HepG2 (cell line): Measurements from ENCODE around the gene OLFM1. TPM values are rescaled to one million over a fixed set of nuclear protein-coding genes. Genes with fewer than 3 reads are reported as not detected.

Experiments used
- ATAC-seq: fragments of 200-7000 bp; cut with Tn5 transposase; 3 replicates; pipeline ENCODE4 v1.9.1; 2020; ENCODE audit warnings: mild to moderate bottlenecking, moderate library complexity
- BruUV-seq: library from RNA; stranded (reverse); fragments of 400-500 nt; replicated peaks from 2 replicates; lab custom pipeline; 2021; lab: Mats Ljungman, UMichigan
- CTCF ChIA-PET: fragments of 300-600 bp; formaldehyde crosslinking; extraction: SDS; loops from one replicate; lab custom pipeline; 2021; ENCODE audit warnings: low total read pairs, inconsistent platforms, low intra/inter-chr PET ratio; lab: Yijun Ruan, JAX
- POLR2A ChIA-PET: fragments of 350-600 bp; sonication (Branson Sonifier 250); formaldehyde crosslinking; loops from one replicate; lab custom pipeline; 2020; ENCODE audit warnings: antibody characterized with exemption, inconsistent platforms; lab: Yijun Ruan, JAX
- DNase-seq: peaks from one replicate; pipeline ENCODE4 v3.0.0-alpha.2; 2015; ENCODE audit warnings: low spot score
- FAIRE-seq: peaks from 3 replicates; lab custom pipeline; 2011; peaks lifted over from hg19 to GRCh38; lab: Jason Lieb, UNC
- H2AFZ ChIP-seq: one replicate; pipeline ENCODE4 v1.6.1; 2011; ENCODE audit warnings: low read length, inconsistent platforms
- H3K27ac ChIP-seq: fragments of 300-600 bp; 3 replicates; pipeline ENCODE4 v1.8.0; 2011; ENCODE audit warnings: mixed run types, mild to moderate bottlenecking, mixed read lengths, low read length, inconsistent platforms; ENCODE audit not compliant: insufficient read depth; ENCODE audit errors: extremely low read length
- H3K27me3 ChIP-seq, 2 experiments: fragments of 200-600 bp in 1 of 2; 2 replicates in 1 of 2; 3 replicates in 1 of 2; pipeline versions ENCODE4 v1.6.0 to v1.8.0; 2011; ENCODE audit warnings: low read length in 2 of 2, mild to moderate bottlenecking in 2 of 2, moderate library complexity in 2 of 2, inconsistent platforms in 1 of 2; ENCODE audit not compliant: insufficient read depth in 2 of 2, control insufficient read depth in 1 of 2
- H3K36me3 ChIP-seq, 2 experiments: fragments of 200-600 bp in 1 of 2; replicated peaks in 1 of 2; 2 replicates in 1 of 2; 3 replicates in 1 of 2; pipeline versions ENCODE4 v1.5.1 to v1.8.0; 2011; ENCODE audit warnings: low read length in 2 of 2, inconsistent platforms in 1 of 2; ENCODE audit not compliant: insufficient read depth in 2 of 2, control insufficient read depth in 1 of 2
- H3K4me1 ChIP-seq: 2 replicates; pipeline ENCODE4 v1.5.1; 2012; ENCODE audit warnings: low read length, inconsistent platforms; ENCODE audit not compliant: insufficient read depth
- H3K4me2 ChIP-seq: 2 replicates; pipeline ENCODE4 v1.6.0; 2011; ENCODE audit warnings: low read depth, low read length, inconsistent platforms
- H3K4me3 ChIP-seq, 3 experiments: fragments of 200-600 bp in 1 of 3; sonication (generic), shearing (Covaris generic) in 1 of 3; replicated peaks in 1 of 3; 2 replicates each; pipeline ENCODE4 v1.5.1; 2011 to 2016; ENCODE audit warnings: low read length in 3 of 3, inconsistent platforms in 2 of 3, low read depth in 2 of 3, mild to moderate bottlenecking in 2 of 3, control low read depth in 1 of 3, mixed read lengths in 1 of 3; ENCODE audit not compliant: insufficient read depth in 1 of 3
- H3K79me2 ChIP-seq: one replicate; pipeline ENCODE4 v1.6.1; 2011; ENCODE audit warnings: low read length, inconsistent platforms; ENCODE audit not compliant: insufficient read depth
- H3K9ac ChIP-seq: 2 replicates; pipeline ENCODE4 v1.6.0; 2011; ENCODE audit warnings: mild to moderate bottlenecking, low read depth, low read length, inconsistent platforms; ENCODE audit not compliant: insufficient read depth
- H3K9me3 ChIP-seq: 2 replicates; pipeline ENCODE4 v1.5.1; 2012; ENCODE audit warnings: mild to moderate bottlenecking, low read length
- H4K20me1 ChIP-seq: 2 replicates; pipeline ENCODE4 v1.6.0; 2011; ENCODE audit warnings: inconsistent platforms, mild to moderate bottlenecking, low read length, moderate library complexity; ENCODE audit not compliant: insufficient read depth
- CBX1 ChIP-seq: IDR thresholded peaks from one replicate; pipeline ENCODE4 v1.6.1; 2016; ENCODE audit warnings: antibody characterized with exemption, low read depth
- HMG20A ChIP-seq: IDR thresholded peaks from 2 replicates; pipeline ENCODE4 v1.6.1; 2016; ENCODE audit warnings: borderline replicate concordance
- IKZF4 ChIP-seq: sonication (generic); formaldehyde crosslinking; IDR thresholded peaks from 2 replicates; pipeline ENCODE4 v1.5.1; 2020; ENCODE audit warnings: borderline replicate concordance, mild to moderate bottlenecking, low read depth, missing genetic modification reagents; ENCODE audit errors: not compliant biosample characterization
- JUNB ChIP-seq: sonication (generic); formaldehyde crosslinking; IDR thresholded peaks from 2 replicates; pipeline ENCODE4 v1.8.0; 2022; ENCODE audit warnings: missing genetic modification reagents, mild to moderate bottlenecking, borderline replicate concordance
- SOX13 ChIP-seq, 3 experiments: fragments of 450-650 bp in 1 of 3; sonication (generic) in 1 of 3; formaldehyde crosslinking in 1 of 3; IDR thresholded peaks in 2 of 3; conservative IDR thresholded peaks in 1 of 3; 2 replicates each; pipeline versions ENCODE4 v1.5.0 to v1.6.1; 2016 to 2020; ENCODE audit warnings: antibody characterized with exemption in 1 of 3, mild to moderate bottlenecking in 1 of 3, missing compliant biosample characterization in 1 of 3, missing genetic modification reagents in 1 of 3, moderate library complexity in 1 of 3
- SRY ChIP-seq: sonication (generic); formaldehyde crosslinking; IDR thresholded peaks from 2 replicates; pipeline ENCODE4 v1.8.0; 2022; ENCODE audit warnings: mild to moderate bottlenecking, missing genetic modification reagents
- ZNF276 ChIP-seq: sonication (generic); formaldehyde crosslinking; IDR thresholded peaks from 2 replicates; pipeline ENCODE4 v1.4.0; 2020; ENCODE audit warnings: mild to moderate bottlenecking, low read depth, missing genetic modification reagents
- ZNF280B ChIP-seq: sonication (generic); formaldehyde crosslinking; IDR thresholded peaks from 2 replicates; pipeline ENCODE4 v1.5.0; 2020; ENCODE audit warnings: missing genetic modification reagents, mild to moderate bottlenecking, borderline replicate concordance
- ZNF33A ChIP-seq: sonication (generic); formaldehyde crosslinking; IDR thresholded peaks from 2 replicates; pipeline ENCODE4 v1.5.1; 2020; ENCODE audit warnings: missing genetic modification reagents, mild to moderate bottlenecking, moderate library complexity, borderline replicate concordance
- ZNF432 ChIP-seq: sonication (generic); formaldehyde crosslinking; IDR thresholded peaks from 2 replicates; pipeline ENCODE4 v1.5.0; 2020; ENCODE audit warnings: missing genetic modification reagents, mild to moderate bottlenecking, borderline replicate concordance
- ZNF44 ChIP-seq: sonication (generic); formaldehyde crosslinking; IDR thresholded peaks from 2 replicates; pipeline ENCODE4 v1.5.1; 2020; ENCODE audit warnings: mild to moderate bottlenecking, missing genetic modification reagents
- WGBS: methylation state at CpG from one replicate; pipeline ENCODE4 v1.1.6; 2017; ENCODE audit warnings: low lambda C conversion rate; 5-methylcytosine and 5-hydroxymethylcytosine counted together
- in situ Hi-C: cut with HindIII; loops from 2 replicates; pipeline ENCODE4 v1.10.0; 2017; ENCODE audit warnings: low pct_unique_long_range_greater_than_20kb; ENCODE audit not compliant: extremely low pct_ligation_motif_present
- intact Hi-C: fragments of 100-400 bp; cut with micrococcal nuclease; formaldehyde crosslinking; loops from one replicate; pipeline ENCODE4 v1.10.0; 2022; ENCODE audit not compliant: unreplicated experiment
- polyA plus RNA-seq, 8 experiments: library from polyadenylated mRNA; depleted of rRNA in 3 of 8; stranded (reverse) in 7 of 8; unstranded in 1 of 8; fragments of >200 nt; fragmentation: Illumina TruSeq in 4 of 8; extraction: Trizol in 4 of 8; gene quantifications; 2 replicates each; pipeline versions ENCODE4 v1.2.1 to v1.2.3, GENCODE V29; 2011 to 2016; ENCODE audit warnings: low read depth in 4 of 8, missing spikeins in 1 of 8, mixed read lengths in 1 of 8; ENCODE audit not compliant: insufficient read depth in 1 of 8
- total RNA-seq, 5 experiments: library from RNA; depleted of rRNA; stranded (reverse); fragments of >200 nt; fragmentation: Illumina TruSeq; extraction: Trizol; gene quantifications; 2 replicates each; pipeline ENCODE4 v1.2.3, GENCODE V29; 2016; ENCODE audit warnings: low read depth in 1 of 5
- TF ChIP-seq, protein P1 (sequence below): sonication (generic); formaldehyde crosslinking; IDR thresholded peaks from 2 replicates; pipeline ENCODE4 v1.5.1; 2020; ENCODE audit warnings: missing genetic modification reagents, mild to moderate bottlenecking, borderline replicate concordance

The OLFM1 gene
- total and polyA plus RNA-seq, 2 of the 13 experiments (the other 11 are each of a cell fraction or from before 2014, with no cell fraction given) = not detected

- no peak overlapping the region for H2AFZ ChIP-seq
- CTCF ChIA-PET = no interaction called here
- H3K9me3 ChIP-seq = no peaks in the 10 kb centered on the region
- no peak overlapping the region for H3K4me3 ChIP-seq
- DNase-seq (no peak), FAIRE-seq (no peak), ATAC-seq (no peak)
- in situ Hi-C loops = no loop called here
- H3K79me2 ChIP-seq = no peaks in the 10 kb centered on the region
- WGBS = 1% methylated on average over 11 of the region's 11 CpGs
- H3K36me3 ChIP-seq = no peaks in the 10 kb centered on the region
- no peaks in the 10 kb centered on the region for H4K20me1 ChIP-seq
- POLR2A ChIA-PET = no interaction called here
- intact Hi-C loops = no loop called here
- BruUV-seq = no TSS peak
- H3K4me2 ChIP-seq = no peak overlapping the region
- no peaks in the 10 kb centered on the region for H3K4me1 ChIP-seq
- no peak overlapping the region for H3K27ac ChIP-seq
- peaks cover 3 to 70% of the 10 kb centered on the region in 2 experiments; a peak in 3 of 5 replicates for H3K27me3 ChIP-seq
- no peak overlapping the region for H3K9ac ChIP-seq
- no peak for TF ChIP-seq ZNF44 (CRISPR knock-in tag)
- no peak for TF ChIP-seq ZNF280B (CRISPR knock-in tag)
- TF ChIP-seq ZNF276 (CRISPR knock-in tag) = no peak
- TF ChIP-seq, protein P1, sequence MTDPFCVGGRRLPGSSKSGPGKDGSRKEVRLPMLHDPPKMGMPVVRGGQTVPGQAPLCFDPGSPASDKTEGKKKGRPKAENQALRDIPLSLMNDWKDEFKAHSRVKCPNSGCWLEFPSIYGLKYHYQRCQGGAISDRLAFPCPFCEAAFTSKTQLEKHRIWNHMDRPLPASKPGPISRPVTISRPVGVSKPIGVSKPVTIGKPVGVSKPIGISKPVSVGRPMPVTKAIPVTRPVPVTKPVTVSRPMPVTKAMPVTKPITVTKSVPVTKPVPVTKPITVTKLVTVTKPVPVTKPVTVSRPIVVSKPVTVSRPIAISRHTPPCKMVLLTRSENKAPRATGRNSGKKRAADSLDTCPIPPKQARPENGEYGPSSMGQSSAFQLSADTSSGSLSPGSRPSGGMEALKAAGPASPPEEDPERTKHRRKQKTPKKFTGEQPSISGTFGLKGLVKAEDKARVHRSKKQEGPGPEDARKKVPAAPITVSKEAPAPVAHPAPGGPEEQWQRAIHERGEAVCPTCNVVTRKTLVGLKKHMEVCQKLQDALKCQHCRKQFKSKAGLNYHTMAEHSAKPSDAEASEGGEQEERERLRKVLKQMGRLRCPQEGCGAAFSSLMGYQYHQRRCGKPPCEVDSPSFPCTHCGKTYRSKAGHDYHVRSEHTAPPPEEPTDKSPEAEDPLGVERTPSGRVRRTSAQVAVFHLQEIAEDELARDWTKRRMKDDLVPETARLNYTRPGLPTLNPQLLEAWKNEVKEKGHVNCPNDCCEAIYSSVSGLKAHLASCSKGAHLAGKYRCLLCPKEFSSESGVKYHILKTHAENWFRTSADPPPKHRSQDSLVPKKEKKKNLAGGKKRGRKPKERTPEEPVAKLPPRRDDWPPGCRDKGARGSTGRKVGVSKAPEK (CRISPR knock-in tag) = no peak
- no peak for TF ChIP-seq CBX1
- no peak for TF ChIP-seq ZNF33A (CRISPR knock-in tag)
- no peak for TF ChIP-seq SRY (CRISPR knock-in tag)
- TF ChIP-seq SOX13 (IDR thresholded peaks at IDR 0.05) = no peak
- no peak for TF ChIP-seq SOX13 (CRISPR knock-in tag; conservative IDR thresholded peaks at IDR 0.05 in 1 of 2, IDR thresholded peaks at IDR 0.05 in 1 of 2)
- no peak for TF ChIP-seq IKZF4
- no peak for TF ChIP-seq JUNB (CRISPR knock-in tag)
- no peak for TF ChIP-seq ZNF432 (CRISPR knock-in tag)
- no peak for TF ChIP-seq HMG20A
Measured at GRCh38 chr9:135048046-135048757, 39.3 kb upstream of the OLFM1 start.
